ENCODE data around the gene NGLY1. TPM values are rescaled to one million over a fixed set of nuclear protein-coding genes. Genes with fewer than 3 reads are reported as not detected.

NGLY1 gene
- total and polyA plus RNA-seq, 2 of the 8 experiments (the other 6 are each of a cell fraction or from before 2014, with no cell fraction given), result 3.1 to 24.8 TPM

- TF ChIP-seq RNF2 (IDR thresholded peaks at IDR 0.05; ENCODE audit: borderline replicate concordance, low read depth, low read length, missing control alignments, poor library complexity, severe bottlenecking), result no peak
- TF ChIP-seq TCF12 (IDR thresholded peaks at IDR 0.05; ENCODE audit: low read depth, low read length), result no peak
Observed at GRCh38 chr3:25719321-25719720, 63.9 kb downstream of the NGLY1 start (continued).
